Type B pancreatic cell (in vitro differentiated cells): ENCODE results near the gene TCEAL8. TPM values are rescaled to one million over a fixed set of nuclear protein-coding genes. Genes with fewer than 3 reads are reported as not detected.
A peak's percentile ranks its signal among the peaks of the same experiment; 100 is the strongest.
"Not testable (repeated sequence)": the region's sequence is repeated elsewhere in the genome, so short reads cannot be mapped to it uniquely, and the experiment has no call there.

Source experiments
- DNase-seq: peaks from one replicate; pipeline ENCODE4 v3.0.0; 2021; ENCODE audit warnings: mixed read lengths; ENCODE audit not compliant: unreplicated experiment; ENCODE audit errors: extremely low spot score
- H3K27ac Mint-ChIP-seq: 2 replicates; pipeline ENCODE4 v1.8.0; 2021; ENCODE audit warnings: mild to moderate bottlenecking, mixed read lengths
- H3K27me3 Mint-ChIP-seq: 2 replicates; pipeline ENCODE4 v1.8.0; 2021; ENCODE audit warnings: mixed read lengths
- H3K36me3 Mint-ChIP-seq: 2 replicates; pipeline ENCODE4 v1.8.0; 2021; ENCODE audit warnings: mixed read lengths
- H3K4me1 Mint-ChIP-seq: one replicate; pipeline ENCODE4 v1.8.0; 2021; ENCODE audit warnings: mixed read lengths; ENCODE audit not compliant: unreplicated experiment
- H3K4me3 Mint-ChIP-seq: 2 replicates; pipeline ENCODE4 v1.8.0; 2021; ENCODE audit warnings: mild to moderate bottlenecking, mixed read lengths
- H3K9me3 Mint-ChIP-seq: 2 replicates; pipeline ENCODE4 v1.8.0; 2021; ENCODE audit warnings: mixed read lengths
- CTCF ChIP-seq: fragments of 200-600 bp; sonication (generic); conservative IDR thresholded peaks from 2 replicates; pipeline ENCODE4 v1.5.0; 2021; ENCODE audit warnings: antibody characterized with exemption, mild to moderate bottlenecking
- total RNA-seq: library from RNA; stranded (reverse); gene quantifications from 2 replicates; pipeline ENCODE4 v1.2.1, GENCODE V29; 2021; ENCODE audit warnings: low replicate concordance

The TCEAL8 gene
- total RNA-seq, 1 donor from 2014 or later, result 61.8 TPM

- H3K36me3 Mint-ChIP-seq, result no peaks in the 10 kb centered on the region
- H3K4me1 Mint-ChIP-seq, result no peaks in the 10 kb centered on the region
- no peak overlapping the region for H3K4me3 Mint-ChIP-seq
- no peaks in the 10 kb centered on the region for H3K27me3 Mint-ChIP-seq
- no peaks in the 10 kb centered on the region for H3K9me3 Mint-ChIP-seq
- TF ChIP-seq CTCF, result no peak
- H3K27ac Mint-ChIP-seq, result no peak overlapping the region
- no peak for DNase-seq
Measured at GRCh38 chrX:103234869-103235268, 20.1 kb downstream of the TCEAL8 start.

GRCh38 chrX:103233263-103233662 lies 21.7 kb downstream of the TCEAL8 start:
- no peaks in the 10 kb centered on the region for H3K9me3 Mint-ChIP-seq
- no peak for DNase-seq
- H3K4me1 Mint-ChIP-seq, result no peaks in the 10 kb centered on the region
- no peaks in the 10 kb centered on the region for H3K36me3 Mint-ChIP-seq
- H3K27me3 Mint-ChIP-seq, result no peaks in the 10 kb centered on the region
- H3K4me3 Mint-ChIP-seq, result no peak overlapping the region
- no peak for TF ChIP-seq CTCF
- no peak overlapping the region for H3K27ac Mint-ChIP-seq

GRCh38 chrX:103225918-103226317 lies 29.0 kb downstream of the TCEAL8 start:
- not testable (repeated sequence) for H3K9me3 Mint-ChIP-seq, H3K36me3 Mint-ChIP-seq, H3K4me3 Mint-ChIP-seq, H3K4me1 Mint-ChIP-seq, H3K27ac Mint-ChIP-seq, DNase-seq, H3K27me3 Mint-ChIP-seq

- H3K4me1 Mint-ChIP-seq, result no peaks in the 10 kb centered on the region
- no peak overlapping the region for H3K27ac Mint-ChIP-seq
- H3K27me3 Mint-ChIP-seq, result peaks cover 3% of the 10 kb centered on the region
- DNase-seq, result no peak
- no peak overlapping the region for H3K4me3 Mint-ChIP-seq
- peaks cover 10% of the 10 kb centered on the region for H3K36me3 Mint-ChIP-seq
- no peak for TF ChIP-seq CTCF
- no peaks in the 10 kb centered on the region for H3K9me3 Mint-ChIP-seq
Measured at GRCh38 chrX:103220511-103221323, 34.2 kb downstream of the TCEAL8 start.

- peak; percentile 73 for DNase-seq
- Mint-ChIP-seq H3K9me3 (no peaks in the 10 kb centered on the region), H3K36me3 (peaks cover 10% of the 10 kb centered on the region), H3K27ac (peak overlapping the region; percentile 90), H3K4me1 (peaks cover 4% of the 10 kb centered on the region), H3K27me3 (no peaks in the 10 kb centered on the region), H3K4me3 (peak overlapping the region; percentile 86)
- TF ChIP-seq CTCF, result no peak
Measured at GRCh38 chrX:103215425-103215991, 39.4 kb downstream of the TCEAL8 start.

- Mint-ChIP-seq H3K9me3 (no peaks in the 10 kb centered on the region), H3K36me3 (peaks cover 10% of the 10 kb centered on the region), H3K27me3 (no peaks in the 10 kb centered on the region), H3K4me1 (peaks cover 4% of the 10 kb centered on the region), H3K27ac (peak within 1 kb of the TSS; percentile 90), H3K4me3 (peak within 1 kb of the TSS; percentile 87)
- DNase-seq, result peak; percentile 81
- no peak for TF ChIP-seq CTCF
Measured at GRCh38 chrX:103214870-103215424, 40.0 kb downstream of the TCEAL8 start, which contains the start of gene BEX4. BEX4 (plus strand) TSS chrX:103215108; CDS start chrX:103216154, 1,046 bp downstream.
